OCI-LY3 (cell line): ENCODE data around the gene GMIP.

ENCODE experiments used
- CTCF ChIP-seq: fragments of 200-600, 300-600 bp; sonication (generic); IDR thresholded peaks from 2 replicates; pipeline ENCODE4 v1.5.1; 2014; ENCODE audit warnings: antibody characterized with exemption, low read length, low read depth
- EZH2phosphoT487 ChIP-seq: fragments of 200-600 bp; shearing (Covaris generic); IDR thresholded peaks from 2 replicates; pipeline ENCODE4 v1.6.1; 2018; ENCODE audit warnings: antibody characterized with exemption, mixed run types, low read depth

- TF ChIP-seq CTCF (no peak), EZH2phosphoT487 (no peak)
Measured at GRCh38 chr19:19636573-19637185, 6.8 kb downstream of the GMIP start.
